Measurements from ENCODE around the gene METTL16. TPM values are rescaled to one million over a fixed set of nuclear protein-coding genes. Genes with fewer than 3 reads are reported as not detected.

METTL16 gene
- total and polyA plus RNA-seq, 2 donors from 2014 or later = 18.0 to 37.2 TPM

- TF ChIP-seq, protein P1, sequence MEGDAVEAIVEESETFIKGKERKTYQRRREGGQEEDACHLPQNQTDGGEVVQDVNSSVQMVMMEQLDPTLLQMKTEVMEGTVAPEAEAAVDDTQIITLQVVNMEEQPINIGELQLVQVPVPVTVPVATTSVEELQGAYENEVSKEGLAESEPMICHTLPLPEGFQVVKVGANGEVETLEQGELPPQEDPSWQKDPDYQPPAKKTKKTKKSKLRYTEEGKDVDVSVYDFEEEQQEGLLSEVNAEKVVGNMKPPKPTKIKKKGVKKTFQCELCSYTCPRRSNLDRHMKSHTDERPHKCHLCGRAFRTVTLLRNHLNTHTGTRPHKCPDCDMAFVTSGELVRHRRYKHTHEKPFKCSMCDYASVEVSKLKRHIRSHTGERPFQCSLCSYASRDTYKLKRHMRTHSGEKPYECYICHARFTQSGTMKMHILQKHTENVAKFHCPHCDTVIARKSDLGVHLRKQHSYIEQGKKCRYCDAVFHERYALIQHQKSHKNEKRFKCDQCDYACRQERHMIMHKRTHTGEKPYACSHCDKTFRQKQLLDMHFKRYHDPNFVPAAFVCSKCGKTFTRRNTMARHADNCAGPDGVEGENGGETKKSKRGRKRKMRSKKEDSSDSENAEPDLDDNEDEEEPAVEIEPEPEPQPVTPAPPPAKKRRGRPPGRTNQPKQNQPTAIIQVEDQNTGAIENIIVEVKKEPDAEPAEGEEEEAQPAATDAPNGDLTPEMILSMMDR (IDR thresholded peaks at IDR 0.05; ENCODE audit: borderline replicate concordance, extremely low read depth, insufficient read depth) = no peak
- intact Hi-C loops (cut with DNase I) = no loop called here
- H3K27ac ChIP-seq (ENCODE audit: low read depth in 2 of 2, low read length in 2 of 2) = peak overlapping the region; percentile 65 to 88
- H3K9me3 ChIP-seq (ENCODE audit: control insufficient read depth in 2 of 3, insufficient read depth in 1 of 3, low read length in 3 of 3) = no peaks in the 10 kb centered on the region
- no peak for FAIRE-seq
- H3K36me3 ChIP-seq (ENCODE audit: control insufficient read depth in 2 of 3, insufficient read depth in 3 of 3, low read length in 3 of 3) = peaks cover 0 to 9% (median 0%) of the 10 kb centered on the region in 3 donors
- DNase-seq = peak; percentile 91 to 95 (median 94)
- peaks cover 2 to 17% (median 11%) of the 10 kb centered on the region in 3 donors for H3K4me1 ChIP-seq (ENCODE audit: control insufficient read depth in 2 of 3, insufficient read depth in 2 of 3, low read depth in 1 of 3, low read length in 3 of 3)
- H3K4me3 ChIP-seq (ENCODE audit: low read length in 3 of 3) = no peak overlapping the region
- H3K27me3 ChIP-seq (ENCODE audit: control insufficient read depth, insufficient read depth, low read length) = no peaks in the 10 kb centered on the region
- peak overlapping the region in 1 of 3 donors; percentile 43 for H3K9ac ChIP-seq (ENCODE audit: low read length in 3 of 3)
These were observed 125.1 kb downstream of the METTL16 start for GRCh38 chr17:2386400-2387085.

- intact Hi-C loops (cut with DNase I) = no loop called here
- Histone ChIP-seq H3K9me3 (ENCODE audit: control insufficient read depth in 2 of 3, insufficient read depth in 1 of 3, low read length in 3 of 3) (no peaks in the 10 kb centered on the region), H3K27ac (ENCODE audit: low read depth in 2 of 2, low read length in 2 of 2) (peak overlapping the region; percentile 65 to 88), H3K36me3 (ENCODE audit: control insufficient read depth in 2 of 3, insufficient read depth in 3 of 3, low read length in 3 of 3) (peaks cover 0 to 9% (median 0%) of the 10 kb centered on the region in 3 donors), H3K9ac (ENCODE audit: low read length in 3 of 3) (peak overlapping the region in 1 of 3 donors; percentile 43), H3K4me1 (ENCODE audit: control insufficient read depth in 2 of 3, insufficient read depth in 2 of 3, low read depth in 1 of 3, low read length in 3 of 3) (peaks cover 2 to 14% (median 8%) of the 10 kb centered on the region in 3 donors), H3K4me3 (ENCODE audit: low read length in 3 of 3) (no peak overlapping the region), H3K27me3 (ENCODE audit: control insufficient read depth, insufficient read depth, low read length) (no peaks in the 10 kb centered on the region)
- TF ChIP-seq, protein P1 (IDR thresholded peaks at IDR 0.05; ENCODE audit: borderline replicate concordance, extremely low read depth, insufficient read depth) = no peak
- DNase-seq = peak in 2 of 5 donors; percentile 65 to 76
- no peak for FAIRE-seq
These were observed 126.2 kb downstream of the METTL16 start for GRCh38 chr17:2385240-2386210.

DNA sequence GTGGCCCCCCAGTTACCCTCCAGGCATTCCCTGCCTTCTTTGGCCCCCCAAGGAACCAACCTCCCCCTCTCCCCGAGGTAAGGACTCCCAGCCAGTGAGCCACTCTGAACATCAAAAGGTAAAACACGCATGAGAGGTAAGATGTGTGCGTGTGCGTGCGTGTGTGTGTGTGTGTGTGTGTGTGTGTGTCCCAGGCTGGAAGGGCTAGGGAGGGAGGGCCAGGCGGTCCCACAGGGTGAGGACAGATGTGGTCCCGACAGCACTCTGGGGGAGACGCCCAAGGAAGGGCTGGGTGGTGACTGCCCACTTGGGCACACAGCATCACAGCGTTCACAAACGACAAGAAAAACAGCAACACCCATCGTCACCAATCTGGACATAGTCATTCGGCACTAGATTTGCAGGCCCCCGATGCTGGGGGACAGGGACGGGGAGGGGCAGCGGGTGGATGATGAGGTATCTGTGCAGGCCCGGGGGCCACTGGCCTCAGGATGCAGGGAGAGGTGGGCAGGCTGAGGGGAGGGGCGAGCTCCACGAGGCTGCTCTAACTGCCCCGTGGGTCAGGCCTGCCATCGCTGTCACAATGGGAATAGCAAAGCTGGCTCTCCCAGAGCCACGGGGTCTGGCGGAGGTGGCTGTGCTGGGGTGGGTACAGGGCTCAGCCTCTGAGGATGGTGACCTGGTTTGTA is 127.1 kb downstream of the METTL16 start:
- peak in 2 of 5 donors; percentile 65 to 70 for DNase-seq
- Histone ChIP-seq H3K36me3 (ENCODE audit: control insufficient read depth in 2 of 3, insufficient read depth in 3 of 3, low read length in 3 of 3) (peaks cover 0 to 2% (median 0%) of the 10 kb centered on the region in 3 donors), H3K9ac (ENCODE audit: low read length in 3 of 3) (no peak overlapping the region), H3K4me3 (ENCODE audit: low read length in 3 of 3) (no peak overlapping the region), H3K27ac (ENCODE audit: low read depth in 2 of 2, low read length in 2 of 2) (peak overlapping the region in 1 of 2 donors; percentile 20), H3K27me3 (ENCODE audit: control insufficient read depth, insufficient read depth, low read length) (no peaks in the 10 kb centered on the region), H3K4me1 (ENCODE audit: control insufficient read depth in 2 of 3, insufficient read depth in 2 of 3, low read depth in 1 of 3, low read length in 3 of 3) (peaks cover 2 to 14% (median 8%) of the 10 kb centered on the region in 3 donors), H3K9me3 (ENCODE audit: control insufficient read depth in 2 of 3, insufficient read depth in 1 of 3, low read length in 3 of 3) (no peaks in the 10 kb centered on the region)
- TF ChIP-seq, protein P1 (IDR thresholded peaks at IDR 0.05; ENCODE audit: borderline replicate concordance, extremely low read depth, insufficient read depth) = no peak
- no peak for FAIRE-seq
- intact Hi-C loops (cut with DNase I) = loop anchor here (5.0 kb wide), 1 partner anchor 33 kb away; no protein-coding TSS in a partner anchor

All from kidney (tissue), 14 donors.